HCT116 (cell line): Measurements from ENCODE around the gene PRKCH. TPM values are rescaled to one million over a fixed set of nuclear protein-coding genes. Genes with fewer than 3 reads are reported as not detected.

ENCODE experiments used
- ATAC-seq: fragments of 200-7000 bp; cut with Tn5 transposase; 2 replicates; pipeline ENCODE4 v1.9.1; 2020; ENCODE audit warnings: mild to moderate bottlenecking, moderate library complexity
- BruUV-seq: library from RNA; stranded (reverse); fragments of 400-500 nt; replicated peaks from 2 replicates; lab custom pipeline; 2021; lab: Mats Ljungman, UMichigan
- CTCF ChIA-PET: fragments of 300-600 bp; sonication (Branson Sonifier 250); formaldehyde crosslinking; loops from one replicate; lab custom pipeline; 2021; ENCODE audit warnings: antibody characterized with exemption; lab: Charles Lee
- POLR2A ChIA-PET: fragments of 300-600, 350-600 bp; sonication (Branson Sonifier 250); formaldehyde crosslinking; loops from one replicate; lab custom pipeline; 2021; ENCODE audit warnings: antibody characterized with exemption; lab: Charles Lee
- RAD21 ChIA-PET, 2 experiments: fragments of 300-600 bp; sonication (Branson Sonifier 250); formaldehyde crosslinking; loops; one replicate each; lab custom pipeline; 2023; ENCODE audit warnings: low total read pairs in 2 of 2; ENCODE audit not compliant: uncharacterized antibody in 2 of 2, unreplicated experiment in 2 of 2, low non-redundant PET in 1 of 2; lab: Charles Lee
- DNase-seq: peaks from one replicate; pipeline ENCODE4 v3.0.0-alpha.2; 2010; ENCODE audit warnings: low read depth, low spot score
- H2AFZ ChIP-seq: fragments of 200-600 bp; shearing (Covaris generic), sonication (generic); 2 replicates; pipeline ENCODE4 v1.6.1; 2017; ENCODE audit warnings: low read depth, mixed run types, mixed read lengths, antibody characterized with exemption, low read length; ENCODE audit not compliant: poor library complexity, severe bottlenecking
- H3K27ac ChIP-seq: 2 replicates; pipeline ENCODE4 v1.5.1; 2012; ENCODE audit warnings: low read depth, low read length
- H3K27me3 ChIP-seq: fragments of 200-600 bp; sonication (generic); 2 replicates; pipeline ENCODE4 v1.6.1; 2016; ENCODE audit warnings: mixed run types, low read length, mixed read lengths; ENCODE audit not compliant: insufficient read depth
- H3K36me3 ChIP-seq, 2 experiments: fragments of 200-500 bp in 1 of 2; fragments of 200-600 bp in 1 of 2; sonication (Bioruptor generic) in 1 of 2; sonication (generic) in 1 of 2; 2 replicates each; pipeline versions ENCODE4 v1.5.1 to v1.6.1; 2014 to 2016; ENCODE audit warnings: low read length in 2 of 2, inconsistent platforms in 1 of 2, mixed read lengths in 1 of 2, mixed run types in 1 of 2; ENCODE audit not compliant: insufficient read depth in 2 of 2, control insufficient read depth in 1 of 2
- H3K4me1 ChIP-seq, 2 experiments: fragments of 200-600 bp in 1 of 2; sonication (generic) in 1 of 2; 2 replicates each; pipeline versions ENCODE4 v1.5.1 to v1.6.1; 2012 to 2017; ENCODE audit warnings: low read length in 2 of 2, inconsistent platforms in 1 of 2, mild to moderate bottlenecking in 1 of 2, mixed read lengths in 1 of 2, mixed run types in 1 of 2, moderate library complexity in 1 of 2; ENCODE audit not compliant: insufficient read depth in 2 of 2, control insufficient read depth in 1 of 2
- H3K4me2 ChIP-seq: fragments of 200-600 bp; sonication (generic); 2 replicates; pipeline ENCODE4 v1.6.1; 2017; ENCODE audit warnings: mixed run types, low read length, mixed read lengths
- H3K4me3 ChIP-seq, 2 experiments: fragments of 200-600 bp in 1 of 2; sonication (generic) in 1 of 2; replicated peaks in 1 of 2; 2 replicates each; pipeline ENCODE4 v1.5.1; 2011 to 2016; ENCODE audit warnings: low read length in 2 of 2, control low read depth in 1 of 2, low read depth in 1 of 2, mild to moderate bottlenecking in 1 of 2, mixed read lengths in 1 of 2, mixed run types in 1 of 2
- H3K79me2 ChIP-seq: fragments of 200-600 bp; sonication (generic); 2 replicates; pipeline ENCODE4 v1.6.1; 2017; ENCODE audit warnings: mild to moderate bottlenecking, mixed run types, low read length, moderate library complexity, mixed read lengths; ENCODE audit not compliant: insufficient read depth
- H3K9ac ChIP-seq: fragments of 200-600 bp; sonication (generic); 2 replicates; pipeline ENCODE4 v1.6.1; 2016; ENCODE audit warnings: low read length, mixed read lengths
- H3K9me2 ChIP-seq: fragments of 200-600 bp; sonication (generic), shearing (Covaris generic); 2 replicates; pipeline ENCODE4 v1.6.1; 2017; ENCODE audit warnings: mixed run types, mild to moderate bottlenecking, moderate library complexity; ENCODE audit not compliant: insufficient read depth
- H3K9me3 ChIP-seq, 2 experiments: fragments of 200-500 bp in 1 of 2; fragments of 200-600 bp in 1 of 2; sonication (Bioruptor generic) in 1 of 2; sonication (generic) in 1 of 2; 2 replicates each; pipeline ENCODE4 v1.6.1; 2014 to 2017; ENCODE audit warnings: low read length in 2 of 2, mixed read lengths in 2 of 2, inconsistent platforms in 1 of 2, low read depth in 1 of 2, mild to moderate bottlenecking in 1 of 2, mixed run types in 1 of 2, moderate library complexity in 1 of 2; ENCODE audit not compliant: control insufficient read depth in 1 of 2, insufficient read depth in 1 of 2
- H4K20me1 ChIP-seq: fragments of 200-600 bp; sonication (generic), shearing (Covaris generic); 2 replicates; pipeline ENCODE4 v1.6.1; 2017; ENCODE audit warnings: mixed run types, mild to moderate bottlenecking, moderate library complexity; ENCODE audit not compliant: insufficient read depth
- CBX3 ChIP-seq: IDR thresholded peaks from 2 replicates; pipeline ENCODE4 v1.6.1; 2012; ENCODE audit warnings: low read depth
- CEBPB ChIP-seq: IDR thresholded peaks from 2 replicates; pipeline ENCODE4 v1.6.1; 2012; ENCODE audit warnings: low read depth
- EGR1 ChIP-seq: IDR thresholded peaks from 2 replicates; pipeline ENCODE4 v1.6.1; 2012; ENCODE audit warnings: low read depth
- EZH2 ChIP-seq: fragments of 200-600 bp; sonication (generic); IDR thresholded peaks from 2 replicates; pipeline ENCODE4 v1.6.1; 2017; ENCODE audit warnings: antibody characterized with exemption, mixed run types
- EZH2phosphoT487 ChIP-seq: fragments of 200-600 bp; IDR thresholded peaks from 2 replicates; pipeline ENCODE4 v1.6.1; 2018; ENCODE audit warnings: antibody characterized with exemption, borderline replicate concordance
- FOSL1 ChIP-seq: IDR thresholded peaks from 2 replicates; pipeline ENCODE4 v1.6.1; 2012; ENCODE audit warnings: low read depth
- JUND ChIP-seq: IDR thresholded peaks from 2 replicates; pipeline ENCODE4 v1.6.1; 2012
- POLR2A ChIP-seq: IDR thresholded peaks from 2 replicates; pipeline ENCODE4 v1.7.0; 2011; ENCODE audit warnings: borderline replicate concordance; ENCODE audit not compliant: insufficient read depth, insufficient read length; ENCODE audit errors: extremely low read depth
- POLR2AphosphoS5 ChIP-seq: IDR thresholded peaks from 2 replicates; pipeline ENCODE4 v1.6.1; 2011; ENCODE audit warnings: mild to moderate bottlenecking, low read depth, low read length, moderate library complexity
- SIN3A ChIP-seq: IDR thresholded peaks from 2 replicates; pipeline ENCODE4 v1.6.1; 2012; ENCODE audit warnings: low read depth
- SP1 ChIP-seq: IDR thresholded peaks from 2 replicates; pipeline ENCODE4 v1.6.1; 2012; ENCODE audit warnings: low read depth
- TCF7L2 ChIP-seq: IDR thresholded peaks from 2 replicates; pipeline ENCODE4 v1.7.0; 2011; ENCODE audit warnings: borderline replicate concordance, inconsistent platforms; ENCODE audit not compliant: insufficient read depth, insufficient read length; ENCODE audit errors: extremely low read depth
- YY1 ChIP-seq: IDR thresholded peaks from 2 replicates; pipeline ENCODE4 v1.6.1; 2011; ENCODE audit warnings: low read length, low read depth, moderate library complexity, mild to moderate bottlenecking; ENCODE audit not compliant: insufficient replicate concordance; ENCODE audit errors: extremely low read depth
- ZFX ChIP-seq: fragments of 450-650 bp; IDR thresholded peaks from 2 replicates; pipeline ENCODE4 v1.6.1; 2017
- ZNF274 ChIP-seq: fragments of 200-500 bp; sonication (Bioruptor generic); IDR thresholded peaks from 2 replicates; pipeline ENCODE4 v1.6.1; 2014; ENCODE audit warnings: mild to moderate bottlenecking, low read depth, low read length, inconsistent platforms
- intact Hi-C: fragments of 100-400 bp; cut with micrococcal nuclease; formaldehyde crosslinking; loops from 2 replicates; pipeline ENCODE4 v1.10.0; 2022
- total RNA-seq: library from RNA; stranded (reverse); gene quantifications from one replicate; pipeline ENCODE4 v1.2.1, GENCODE V29; 2021; ENCODE audit not compliant: unreplicated experiment
- TF ChIP-seq, protein P1 (sequence below): IDR thresholded peaks from 2 replicates; pipeline ENCODE4 v1.6.1; 2012; ENCODE audit warnings: low read depth
- TF ChIP-seq, protein P2 (sequence below): IDR thresholded peaks from 2 replicates; pipeline ENCODE4 v1.6.1; 2012

Gene PRKCH
- total RNA-seq, 1 experiment from 2014 or later = 16.6 TPM

- CTCF ChIA-PET = no interaction called here
- no peak overlapping the region for H2AFZ ChIP-seq
- DNase-seq (no peak), ATAC-seq (no peak)
- no peaks in the 10 kb centered on the region for H3K79me2 ChIP-seq
- no peak overlapping the region for H3K27ac ChIP-seq
- no peaks in the 10 kb centered on the region for H4K20me1 ChIP-seq
- H3K4me3 ChIP-seq = no peak overlapping the region
- H3K9me3 ChIP-seq = no peaks in the 10 kb centered on the region
- H3K4me1 ChIP-seq = peaks cover 0 to 12% of the 10 kb centered on the region in 2 experiments; a peak in 2 of 4 replicates
- TF ChIP-seq SP1 (no peak), POLR2A (no peak), JUND (no peak), POLR2AphosphoS5 (no peak), TCF7L2 (no peak), ZNF274 (no peak), FOSL1 (no peak), SIN3A (no peak)
- POLR2A ChIA-PET = interaction anchor here (0.8 kb wide), 1 partner anchor 75 kb away, joined by 3 read pairs; no protein-coding TSS in a partner anchor
- RAD21 ChIA-PET = no interaction called here
- no peaks in the 10 kb centered on the region for H3K27me3 ChIP-seq
- H3K36me3 ChIP-seq = no peaks in the 10 kb centered on the region
- intact Hi-C loops = no loop called here
- no peak overlapping the region for H3K4me2 ChIP-seq
- no peaks in the 10 kb centered on the region for H3K9me2 ChIP-seq
- BruUV-seq = no TSS peak
- H3K9ac ChIP-seq = no peak overlapping the region
Observed at GRCh38 chr14:61588419-61588901, 267.1 kb downstream of the PRKCH start.

DNA sequence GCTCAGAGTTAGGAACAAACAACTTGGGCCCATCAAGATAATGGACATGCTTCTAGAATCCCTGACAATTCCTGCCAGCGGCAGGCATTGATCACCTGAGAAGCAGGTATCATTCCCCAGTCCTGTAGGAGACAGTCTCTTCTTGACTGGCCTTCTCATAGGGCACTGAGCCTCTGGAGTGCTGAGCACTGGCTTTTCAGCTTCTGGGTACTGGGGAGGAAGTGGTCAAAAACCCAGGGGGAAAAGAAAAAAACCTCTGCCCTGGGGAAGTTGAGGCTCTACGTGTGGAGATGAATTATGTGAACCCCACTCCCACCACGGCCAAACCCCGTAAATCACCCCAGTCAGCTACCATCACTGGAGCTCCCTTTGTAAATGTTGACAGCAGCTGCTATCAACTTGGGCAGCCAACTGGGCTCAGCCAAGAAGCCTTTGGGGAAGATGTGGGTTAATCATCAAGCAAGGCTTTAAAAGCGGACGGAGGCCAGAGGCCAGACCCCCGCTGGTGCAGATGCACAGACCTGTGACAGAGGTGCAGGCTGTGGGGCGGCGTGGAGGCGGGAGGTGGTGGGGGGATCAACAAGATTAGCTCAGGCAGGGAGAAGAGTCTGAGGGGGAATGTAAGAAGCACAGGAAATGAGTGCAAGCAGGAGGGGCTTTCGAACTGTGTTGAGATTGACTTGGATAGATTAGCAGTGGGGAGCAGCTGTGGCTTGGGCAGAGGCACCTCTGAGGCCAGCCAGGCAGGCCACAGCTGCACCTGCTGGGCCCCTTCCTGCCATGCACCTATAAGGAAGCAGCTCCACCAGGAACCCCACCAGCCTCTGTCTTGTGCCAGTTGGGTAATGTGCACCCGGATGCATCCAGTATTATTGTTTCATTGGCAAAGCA lies 268.6 kb downstream of the PRKCH start:
- no peak for ATAC-seq
- no peaks in the 10 kb centered on the region for H3K9me2 ChIP-seq
- no peaks in the 10 kb centered on the region for H3K79me2 ChIP-seq
- H3K4me1 ChIP-seq = peaks cover 0 to 22% of the 10 kb centered on the region in 2 experiments; a peak in 2 of 4 replicates
- RAD21 ChIA-PET = no interaction called here
- no peaks in the 10 kb centered on the region for H3K27me3 ChIP-seq
- intact Hi-C loops = no loop called here
- POLR2A ChIA-PET = interaction anchor here (0.9 kb wide), 2 partner anchors 13 to 24 kb away, joined by 3 to 4 read pairs; no protein-coding TSS in a partner anchor
- no peak for DNase-seq
- BruUV-seq = no TSS peak
- CTCF ChIA-PET = no interaction called here
- no peak overlapping the region for H3K27ac ChIP-seq
- H3K9ac ChIP-seq = no peak overlapping the region
- H3K4me3 ChIP-seq = no peak overlapping the region
- no peak overlapping the region for H2AFZ ChIP-seq
- H4K20me1 ChIP-seq = no peaks in the 10 kb centered on the region
- no peaks in the 10 kb centered on the region for H3K9me3 ChIP-seq
- H3K4me2 ChIP-seq = no peak overlapping the region
- no peaks in the 10 kb centered on the region for H3K36me3 ChIP-seq
- no peak for TF ChIP-seq ZFX
- TF ChIP-seq EGR1 = no peak
- no peak for TF ChIP-seq CBX3
- no peak for TF ChIP-seq YY1
- TF ChIP-seq EZH2 = no peak
- TF ChIP-seq, protein P1, sequence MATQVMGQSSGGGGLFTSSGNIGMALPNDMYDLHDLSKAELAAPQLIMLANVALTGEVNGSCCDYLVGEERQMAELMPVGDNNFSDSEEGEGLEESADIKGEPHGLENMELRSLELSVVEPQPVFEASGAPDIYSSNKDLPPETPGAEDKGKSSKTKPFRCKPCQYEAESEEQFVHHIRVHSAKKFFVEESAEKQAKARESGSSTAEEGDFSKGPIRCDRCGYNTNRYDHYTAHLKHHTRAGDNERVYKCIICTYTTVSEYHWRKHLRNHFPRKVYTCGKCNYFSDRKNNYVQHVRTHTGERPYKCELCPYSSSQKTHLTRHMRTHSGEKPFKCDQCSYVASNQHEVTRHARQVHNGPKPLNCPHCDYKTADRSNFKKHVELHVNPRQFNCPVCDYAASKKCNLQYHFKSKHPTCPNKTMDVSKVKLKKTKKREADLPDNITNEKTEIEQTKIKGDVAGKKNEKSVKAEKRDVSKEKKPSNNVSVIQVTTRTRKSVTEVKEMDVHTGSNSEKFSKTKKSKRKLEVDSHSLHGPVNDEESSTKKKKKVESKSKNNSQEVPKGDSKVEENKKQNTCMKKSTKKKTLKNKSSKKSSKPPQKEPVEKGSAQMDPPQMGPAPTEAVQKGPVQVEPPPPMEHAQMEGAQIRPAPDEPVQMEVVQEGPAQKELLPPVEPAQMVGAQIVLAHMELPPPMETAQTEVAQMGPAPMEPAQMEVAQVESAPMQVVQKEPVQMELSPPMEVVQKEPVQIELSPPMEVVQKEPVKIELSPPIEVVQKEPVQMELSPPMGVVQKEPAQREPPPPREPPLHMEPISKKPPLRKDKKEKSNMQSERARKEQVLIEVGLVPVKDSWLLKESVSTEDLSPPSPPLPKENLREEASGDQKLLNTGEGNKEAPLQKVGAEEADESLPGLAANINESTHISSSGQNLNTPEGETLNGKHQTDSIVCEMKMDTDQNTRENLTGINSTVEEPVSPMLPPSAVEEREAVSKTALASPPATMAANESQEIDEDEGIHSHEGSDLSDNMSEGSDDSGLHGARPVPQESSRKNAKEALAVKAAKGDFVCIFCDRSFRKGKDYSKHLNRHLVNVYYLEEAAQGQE = no peak
- no peak for TF ChIP-seq POLR2AphosphoS5
- no peak for TF ChIP-seq EZH2phosphoT487
- no peak for TF ChIP-seq CEBPB
- no peak for TF ChIP-seq POLR2A
- TF ChIP-seq, protein P2, sequence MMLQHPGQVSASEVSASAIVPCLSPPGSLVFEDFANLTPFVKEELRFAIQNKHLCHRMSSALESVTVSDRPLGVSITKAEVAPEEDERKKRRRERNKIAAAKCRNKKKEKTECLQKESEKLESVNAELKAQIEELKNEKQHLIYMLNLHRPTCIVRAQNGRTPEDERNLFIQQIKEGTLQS = no peak
